ENCODE results near the gene TBC1D22A.

- no peak for TF ChIP-seq POLR2A (IDR thresholded peaks at IDR 0.05)
- no peak for TF ChIP-seq CTCF (IDR thresholded peaks at IDR 0.05)
- TF ChIP-seq EP300 (IDR thresholded peaks at IDR 0.05): no peak
Measured at GRCh38 chr22:47127441-47127871, 365.0 kb downstream of the TBC1D22A start.

Data from ovary (tissue), 3 donors.